ENCODE data around the gene ERMP1.

ERMP1 gene

GRCh38 chr9:5762421-5762820 is 70.5 kb downstream of the ERMP1 start:
- H3K4me2 ChIP-seq (ENCODE audit: low read depth, low read length), result no peak overlapping the region
- H3K27ac ChIP-seq (ENCODE audit: low read length), result peak overlapping the region; percentile 99; the same call in 1 of the 2 replicates
- TF ChIP-seq EZH2phosphoT487 (IDR thresholded peaks at IDR 0.05; ENCODE audit: low read length) (no peak), EZH2 (optimal IDR thresholded peaks at IDR 0.05; ENCODE audit: low read depth, low read length) (no peak), CTCF (IDR thresholded peaks at IDR 0.05; ENCODE audit: low read length) (no peak)
- peaks cover 27% of the 10 kb centered on the region for H3F3A ChIP-seq (ENCODE audit: insufficient read depth, low read length)
- peaks cover 52% of the 10 kb centered on the region for H3K4me1 ChIP-seq (ENCODE audit: low read length)
- H4K20me1 ChIP-seq (ENCODE audit: insufficient read depth, low read length), result no peaks in the 10 kb centered on the region
- no peaks in the 10 kb centered on the region for H3K9me3 ChIP-seq (replicated peaks; ENCODE audit: insufficient read depth, low read length)
- H3K79me2 ChIP-seq (ENCODE audit: low read length), result peaks cover 29% of the 10 kb centered on the region
- H3K4me3 ChIP-seq (ENCODE audit: low read length), result no peak overlapping the region
- no peaks in the 10 kb centered on the region for H3K9me2 ChIP-seq (replicated peaks; ENCODE audit: insufficient read depth, low read length)
- H3K9ac ChIP-seq (ENCODE audit: low read length), result no peak overlapping the region
- DNase-seq, result no peak
- H3K27me3 ChIP-seq (replicated peaks; ENCODE audit: insufficient read depth, low read length), result no peaks in the 10 kb centered on the region
- H3K36me3 ChIP-seq (replicated peaks; ENCODE audit: insufficient read depth, low read length), result peaks cover 5% of the 10 kb centered on the region; the same call in 1 of the 2 replicates
- no peak overlapping the region for H2AFZ ChIP-seq (ENCODE audit: low read length)

- H4K20me1 ChIP-seq (ENCODE audit: insufficient read depth, low read length), result no peaks in the 10 kb centered on the region
- H3K4me2 ChIP-seq (ENCODE audit: low read depth, low read length), result no peak overlapping the region
- peaks cover 5% of the 10 kb centered on the region; the same call in 1 of the 2 replicates for H3K36me3 ChIP-seq (replicated peaks; ENCODE audit: insufficient read depth, low read length)
- no peak overlapping the region for H3K27ac ChIP-seq (ENCODE audit: low read length)
- H3K9me2 ChIP-seq (replicated peaks; ENCODE audit: insufficient read depth, low read length), result no peaks in the 10 kb centered on the region
- H3K79me2 ChIP-seq (ENCODE audit: low read length), result peaks cover 19% of the 10 kb centered on the region
- no peak overlapping the region for H3K4me3 ChIP-seq (ENCODE audit: low read length)
- H3K27me3 ChIP-seq (replicated peaks; ENCODE audit: insufficient read depth, low read length), result no peaks in the 10 kb centered on the region
- no peak for DNase-seq
- peaks cover 26% of the 10 kb centered on the region for H3F3A ChIP-seq (ENCODE audit: insufficient read depth, low read length)
- H3K4me1 ChIP-seq (ENCODE audit: low read length), result peaks cover 54% of the 10 kb centered on the region
- no peaks in the 10 kb centered on the region for H3K9me3 ChIP-seq (replicated peaks; ENCODE audit: insufficient read depth, low read length)
- H2AFZ ChIP-seq (ENCODE audit: low read length), result no peak overlapping the region
- no peak overlapping the region for H3K9ac ChIP-seq (ENCODE audit: low read length)
- TF ChIP-seq EZH2phosphoT487 (IDR thresholded peaks at IDR 0.05; ENCODE audit: low read length), result no peak
- TF ChIP-seq EZH2 (optimal IDR thresholded peaks at IDR 0.05; ENCODE audit: low read depth, low read length), result no peak
- no peak for TF ChIP-seq CTCF (IDR thresholded peaks at IDR 0.05; ENCODE audit: low read length)
These were observed 72.6 kb downstream of the ERMP1 start for GRCh38 chr9:5760338-5760737.

- no peaks in the 10 kb centered on the region for H3K79me2 ChIP-seq (ENCODE audit: low read length)
- H3K27me3 ChIP-seq (replicated peaks; ENCODE audit: insufficient read depth, low read length), result no peaks in the 10 kb centered on the region
- H3F3A ChIP-seq (ENCODE audit: insufficient read depth, low read length), result no peaks in the 10 kb centered on the region; the same call in 1 of the 2 replicates
- H2AFZ ChIP-seq (ENCODE audit: low read length), result no peak overlapping the region
- DNase-seq, result no peak
- H3K27ac ChIP-seq (ENCODE audit: low read length), result no peak overlapping the region
- H3K9ac ChIP-seq (ENCODE audit: low read length), result no peak overlapping the region
- no peak overlapping the region for H3K4me2 ChIP-seq (ENCODE audit: low read depth, low read length)
- peaks cover 23% of the 10 kb centered on the region for H3K4me1 ChIP-seq (ENCODE audit: low read length)
- H3K36me3 ChIP-seq (replicated peaks; ENCODE audit: insufficient read depth, low read length), result no peaks in the 10 kb centered on the region; the same call in 1 of the 2 replicates
- no peaks in the 10 kb centered on the region for H4K20me1 ChIP-seq (ENCODE audit: insufficient read depth, low read length)
- H3K9me3 ChIP-seq (replicated peaks; ENCODE audit: insufficient read depth, low read length), result no peaks in the 10 kb centered on the region
- no peaks in the 10 kb centered on the region for H3K9me2 ChIP-seq (replicated peaks; ENCODE audit: insufficient read depth, low read length)
- TF ChIP-seq EZH2 (optimal IDR thresholded peaks at IDR 0.05; ENCODE audit: low read depth, low read length) (no peak), EZH2phosphoT487 (IDR thresholded peaks at IDR 0.05; ENCODE audit: low read length) (no peak), CTCF (IDR thresholded peaks at IDR 0.05; ENCODE audit: low read length) (no peak)
- H3K4me3 ChIP-seq (ENCODE audit: low read length), result no peak overlapping the region
These were observed 76.3 kb downstream of the ERMP1 start for GRCh38 chr9:5756633-5757032.
